GM18498 (cell line): ENCODE measurements around the gene PAK1.

ENCODE experiments used
- ATAC-seq: cut with Tn5 transposase; IDR thresholded peaks from one replicate; pipeline ENCODE4 v1.9.1; 2021; ENCODE audit warnings: mild to moderate bottlenecking, moderate library complexity; ENCODE audit not compliant: unreplicated experiment

PAK1 gene

GRCh38 chr11:77375107-77375506, 98.8 kb downstream of the PAK1 start:
- no peak for ATAC-seq

DNA sequence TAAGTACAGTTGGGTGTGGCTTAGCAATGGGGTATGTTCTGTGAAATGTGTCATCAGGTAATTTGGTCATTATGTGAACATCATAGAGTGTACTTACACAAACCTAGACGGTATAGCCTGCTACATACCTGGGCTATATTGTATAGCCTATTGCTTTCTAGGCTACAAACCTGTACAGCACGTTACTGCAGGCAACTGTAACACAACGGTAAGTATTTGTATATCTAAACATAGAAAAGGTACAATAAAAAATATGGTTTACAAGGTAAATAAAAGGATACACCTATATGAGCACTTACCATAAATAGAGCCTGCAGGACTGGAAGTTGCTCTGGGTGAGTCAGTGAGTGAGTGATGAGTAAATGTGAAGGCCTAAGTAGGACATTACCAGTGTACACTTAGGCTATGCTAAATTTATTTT, 99.3 kb downstream of the PAK1 start:
- ATAC-seq = no peak

DNA sequence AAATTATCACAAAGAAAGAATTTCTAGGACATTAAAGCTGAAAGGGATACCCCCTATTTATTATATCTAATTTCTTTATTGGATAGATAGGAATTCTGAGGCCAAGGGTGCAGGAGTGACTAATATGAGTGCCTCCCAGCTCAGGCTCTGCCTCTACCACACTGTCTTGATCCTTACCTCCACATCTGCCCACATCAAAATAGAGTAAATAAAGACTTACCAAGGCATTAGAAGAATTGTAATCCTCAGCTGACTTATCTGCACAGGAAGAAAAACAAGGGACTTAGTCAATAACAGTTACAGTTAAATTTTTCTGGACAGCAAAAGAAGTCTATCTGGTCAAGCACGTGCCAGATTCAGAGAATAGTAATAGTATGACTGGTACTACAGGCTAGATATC, 99.8 kb downstream of the PAK1 start:
- no peak for ATAC-seq

DNA sequence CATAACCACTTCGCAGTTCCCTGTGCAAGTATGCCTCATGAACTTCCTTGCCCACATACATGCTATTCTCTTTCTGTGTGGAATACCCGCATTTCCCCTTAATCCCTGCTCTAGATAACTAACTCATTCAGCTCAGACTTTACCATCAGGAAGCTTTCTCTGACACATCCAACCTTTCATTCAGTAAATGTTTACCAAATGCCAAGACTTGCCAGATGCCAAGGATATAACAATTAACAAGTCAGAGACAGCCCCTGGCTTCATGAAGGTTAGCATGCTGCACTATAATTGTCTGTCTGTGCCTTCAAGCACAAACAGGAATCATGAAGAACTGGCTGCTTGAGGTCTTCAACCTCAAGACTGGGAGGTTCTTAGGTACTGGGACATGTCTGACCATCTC, 101.2 kb downstream of the PAK1 start:
- no peak for ATAC-seq

DNA sequence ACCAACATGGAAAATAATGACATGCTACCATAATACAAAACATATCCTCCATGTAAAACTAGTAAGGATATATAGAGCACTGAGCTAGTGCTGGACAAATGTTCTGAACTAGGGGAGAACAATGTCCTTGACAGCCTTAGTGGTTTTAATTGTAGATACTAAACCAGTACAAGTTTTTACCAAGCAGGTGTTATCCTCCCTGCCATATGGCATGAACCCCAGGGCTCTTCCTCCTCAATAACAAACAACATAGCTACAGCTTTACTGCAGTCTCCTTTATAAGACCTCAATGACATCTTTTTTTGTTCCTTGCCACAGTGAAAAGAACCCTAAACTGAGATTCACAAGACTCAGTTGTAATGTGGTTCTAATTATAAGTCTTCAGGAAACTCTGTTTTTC, 102.2 kb downstream of the PAK1 start:
- ATAC-seq = no peak

GRCh38 chr11:77370217-77370616, 103.7 kb downstream of the PAK1 start:
- ATAC-seq = no peak

DNA sequence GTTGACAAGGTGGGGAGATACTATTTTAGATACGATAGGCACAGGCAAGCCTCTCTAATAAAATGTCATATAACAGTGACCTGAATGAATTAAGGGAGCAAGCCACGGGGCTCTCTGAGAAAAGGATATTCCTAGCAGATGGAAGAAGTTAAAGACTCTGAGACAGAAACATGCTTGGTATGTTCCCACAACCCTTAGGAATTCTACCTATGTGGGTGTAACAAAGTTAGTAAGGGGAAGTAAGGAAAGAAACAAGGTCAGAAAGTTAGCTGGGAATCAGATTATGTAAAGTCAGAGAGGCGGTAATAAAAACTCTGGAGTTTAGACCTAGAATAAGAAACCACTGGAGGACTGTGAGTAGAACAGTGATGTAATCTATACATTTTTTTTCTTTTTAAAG, 112.7 kb downstream of the PAK1 start:
- ATAC-seq = no peak

DNA sequence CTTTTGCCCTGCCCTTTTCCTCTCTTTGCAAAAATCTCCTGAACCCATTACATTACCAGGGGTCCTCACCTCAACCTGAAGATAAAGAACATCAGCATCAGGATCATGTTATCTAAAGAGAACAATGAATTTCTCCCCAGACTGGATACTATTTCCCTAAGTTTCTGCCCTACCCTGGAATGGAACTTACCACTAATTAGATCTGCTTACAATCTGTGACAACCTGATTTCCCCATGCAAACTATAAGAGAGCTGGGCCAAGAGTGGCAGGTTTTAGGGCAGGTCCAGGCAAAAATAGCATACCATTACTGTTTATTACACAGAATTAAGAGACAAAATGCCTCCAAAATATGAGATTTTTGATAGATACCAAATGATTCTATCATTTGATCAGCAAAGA, 114.4 kb downstream of the PAK1 start:
- no peak for ATAC-seq

DNA sequence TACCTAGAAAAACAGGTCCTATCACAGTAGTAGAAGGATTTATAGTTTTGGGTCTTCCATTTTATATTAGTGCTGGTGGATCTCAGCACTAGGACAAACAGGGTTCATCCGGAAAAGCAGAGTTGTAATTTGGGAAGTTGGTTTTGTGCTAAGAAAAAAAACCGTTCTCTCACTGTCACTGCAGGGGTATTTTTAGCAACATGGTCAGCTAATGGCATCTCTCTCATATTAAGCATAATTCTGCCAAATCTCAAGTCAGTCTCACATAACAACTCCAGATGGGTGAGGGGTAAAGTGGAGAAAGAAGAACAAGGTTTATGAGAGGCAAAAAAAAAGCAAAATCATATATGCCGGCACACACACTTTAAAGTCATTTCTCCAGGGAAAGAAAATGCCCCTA, 120.8 kb downstream of the PAK1 start:
- no peak for ATAC-seq

DNA sequence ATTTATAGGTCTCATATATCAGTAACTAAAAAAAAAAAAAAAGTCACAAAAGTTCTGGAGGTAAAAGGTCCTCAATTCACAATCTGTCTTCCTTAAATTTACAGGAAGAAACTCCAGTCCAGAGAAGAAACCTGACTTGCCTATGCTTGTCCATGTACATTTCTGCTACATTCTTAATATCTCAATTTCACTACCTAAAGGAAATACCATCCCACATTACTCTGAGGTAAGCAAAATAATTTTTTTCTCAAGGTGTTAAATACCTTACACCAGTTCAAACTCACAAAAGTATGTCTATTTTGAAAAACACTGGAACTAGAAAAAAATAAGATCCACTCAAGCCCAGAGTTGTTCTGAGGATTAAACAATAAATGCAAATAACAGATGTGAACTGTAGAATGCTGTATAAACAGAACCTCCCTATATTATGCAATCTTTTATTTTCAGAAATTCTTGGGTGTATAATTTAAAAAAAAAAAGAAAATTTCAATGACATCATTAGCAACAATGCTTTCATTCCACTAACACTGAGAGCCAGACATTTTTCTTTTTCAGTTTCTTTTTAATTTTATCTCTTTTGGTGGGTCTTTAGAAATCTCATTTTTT, 122.5 kb downstream of the PAK1 start:
- ATAC-seq = no peak

- no peak for ATAC-seq
These were observed 125.9 kb downstream of the PAK1 start for GRCh38 chr11:77347948-77348347.

DNA sequence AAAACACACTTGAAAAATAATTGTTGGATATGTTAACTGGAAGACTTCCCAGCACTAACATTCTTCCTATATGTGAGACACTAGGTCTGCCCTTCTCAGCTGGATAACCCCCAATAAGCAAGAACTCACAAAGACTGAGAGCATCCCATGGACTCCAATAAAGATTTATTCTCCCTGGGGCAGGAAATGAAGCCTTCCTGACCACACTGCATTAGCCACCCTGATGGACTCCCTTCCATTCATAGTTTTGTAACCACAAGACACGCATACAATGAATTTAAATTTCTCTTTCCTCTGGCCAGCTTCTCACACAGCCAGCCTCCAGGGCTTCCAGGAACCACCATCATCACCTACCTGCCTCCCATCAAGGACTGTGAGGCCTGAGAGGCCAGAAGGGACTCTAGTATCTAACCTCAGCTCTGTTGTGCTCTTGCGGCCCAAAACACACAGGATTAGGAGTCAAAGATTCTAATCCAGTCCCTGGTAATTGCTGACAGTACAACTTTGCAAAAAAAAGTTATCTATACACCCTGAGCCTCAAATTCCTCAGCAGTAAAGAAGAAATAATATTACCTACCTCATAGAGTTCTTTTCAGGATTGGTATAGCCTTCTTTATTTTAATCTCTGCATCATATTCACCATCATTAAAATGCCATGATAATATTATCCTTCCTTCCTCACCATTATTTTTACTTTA, 126.8 kb downstream of the PAK1 start:
- ATAC-seq = no peak

DNA sequence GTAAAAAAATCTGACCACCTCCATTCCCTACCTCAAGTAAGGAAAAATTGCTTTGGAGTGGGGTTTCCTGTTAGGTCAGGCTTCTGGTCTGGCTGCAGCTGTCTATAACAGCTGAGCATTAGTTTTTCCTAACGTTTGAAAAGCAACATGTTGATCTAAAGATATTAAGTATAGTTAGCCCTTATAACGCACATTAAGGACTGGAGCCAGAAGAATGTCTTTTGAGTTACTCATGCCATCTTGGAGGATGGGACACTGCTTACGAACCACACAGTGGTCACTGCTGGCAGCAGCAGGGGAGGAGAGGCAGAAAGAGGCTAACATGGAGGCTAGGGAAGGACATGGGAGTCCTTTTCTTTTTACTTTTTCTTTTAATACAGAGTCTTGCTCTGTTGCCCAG, 128.3 kb downstream of the PAK1 start:
- no peak for ATAC-seq

DNA sequence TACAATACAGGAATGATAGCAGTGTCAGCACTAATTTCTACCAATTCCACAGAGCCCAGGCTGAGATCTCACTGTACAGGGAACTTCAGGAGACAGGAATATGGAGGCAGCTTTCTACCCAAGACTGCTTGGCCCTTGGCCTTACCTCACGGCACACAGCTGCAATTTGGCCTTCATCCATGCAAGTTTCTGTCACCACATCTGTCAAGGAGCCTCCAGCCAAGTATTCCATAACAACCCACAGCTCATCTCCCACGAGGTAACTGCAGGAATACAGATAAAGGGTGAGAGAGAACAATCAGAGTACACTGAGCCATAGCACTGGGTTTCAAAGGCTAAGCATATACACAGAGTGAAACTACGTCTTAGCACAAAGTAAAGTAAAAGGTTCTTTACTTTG, 133.4 kb downstream of the PAK1 start:
- ATAC-seq = no peak

GRCh38 chr11:77332259-77332658, 141.6 kb downstream of the PAK1 start:
- ATAC-seq = no peak

DNA sequence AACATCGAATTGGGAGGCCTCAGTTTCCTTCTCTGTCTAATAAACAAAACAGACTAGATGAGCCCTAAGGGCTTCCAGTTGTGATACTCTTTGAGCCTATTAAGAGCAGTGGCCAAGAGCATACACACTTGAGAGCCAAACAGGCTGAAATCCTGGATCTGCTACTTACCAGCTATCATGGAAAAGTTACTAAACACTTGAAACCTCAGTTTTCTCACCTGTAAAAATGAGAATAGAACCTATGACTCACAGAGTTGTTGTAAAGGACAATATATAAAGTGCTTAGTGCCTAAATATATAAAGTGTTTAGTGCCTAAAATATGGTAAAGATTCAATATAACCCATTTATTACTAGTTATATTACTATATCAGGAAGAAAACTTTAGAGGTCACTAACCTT, 148.7 kb downstream of the PAK1 start:
- no peak for ATAC-seq

DNA sequence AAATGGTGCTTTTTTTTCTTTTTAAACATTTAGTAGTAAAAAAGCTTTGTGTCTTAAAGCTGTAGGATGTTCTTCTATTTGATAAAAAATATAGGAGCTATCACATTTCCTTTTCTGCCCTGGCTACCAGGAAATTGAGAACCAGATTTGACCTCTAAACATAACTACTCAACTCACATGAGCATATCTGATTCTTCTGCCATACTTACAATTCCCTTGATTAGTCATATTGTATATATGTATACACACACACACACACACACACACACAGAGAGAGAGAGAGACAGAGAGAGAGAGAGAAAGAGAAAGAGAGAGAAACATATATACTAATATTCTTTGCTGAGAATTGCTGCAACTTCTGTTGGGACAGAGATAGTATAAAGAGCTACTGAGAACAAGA, 149.4 kb downstream of the PAK1 start:
- no peak for ATAC-seq

DNA sequence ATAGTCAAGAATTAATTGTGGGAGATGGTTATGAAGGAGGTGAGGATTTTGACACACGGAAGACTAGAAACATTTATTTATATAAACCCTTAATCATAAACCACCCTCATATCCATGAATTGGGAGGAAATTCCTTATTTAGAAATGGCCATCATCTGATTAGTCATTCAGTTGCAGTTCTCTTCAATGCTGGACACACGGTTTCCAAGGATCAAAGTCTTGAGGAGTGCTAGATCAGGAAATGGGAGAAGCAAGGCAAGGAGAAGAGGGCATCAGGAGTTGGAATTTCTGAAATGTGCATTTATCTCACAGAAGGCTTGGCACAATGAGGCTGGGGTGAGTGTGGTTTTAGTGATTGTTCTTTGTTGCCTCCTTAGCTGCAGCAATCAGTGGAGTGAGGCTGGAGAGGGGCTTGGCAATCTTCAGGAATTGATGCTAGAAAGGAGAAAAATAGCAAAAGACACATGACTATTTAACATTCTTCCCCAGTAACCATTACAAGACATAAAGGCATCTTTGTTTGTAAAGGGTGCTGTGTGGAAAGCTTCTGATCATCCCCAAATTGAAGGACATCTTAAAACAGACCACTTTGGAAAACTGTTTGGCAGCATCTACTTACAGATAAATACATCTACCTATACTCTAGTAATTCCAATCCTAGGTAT, 150.8 kb downstream of the PAK1 start:
- no peak for ATAC-seq

GRCh38 chr11:77322506-77322905, 151.4 kb downstream of the PAK1 start:
- ATAC-seq = no peak

DNA sequence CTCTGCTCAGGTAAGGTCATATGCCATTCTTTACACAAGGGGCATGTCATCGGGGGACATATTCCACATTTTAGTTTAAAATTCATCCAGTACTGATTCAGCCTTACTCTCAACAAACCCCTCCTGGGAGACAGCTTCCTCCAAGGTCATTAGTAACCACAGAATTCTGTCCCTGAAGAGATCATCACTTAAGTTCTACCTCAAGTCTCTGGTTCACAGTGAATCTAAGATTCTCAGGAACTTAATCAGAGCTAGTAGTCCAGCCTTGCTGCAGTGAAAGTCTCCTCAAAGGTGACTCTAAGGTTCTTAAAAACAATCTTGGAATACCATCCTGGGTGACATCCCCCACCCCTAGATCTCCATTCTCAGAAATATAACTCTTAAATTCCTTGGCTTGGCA, 153.5 kb downstream of the PAK1 start:
- no peak for ATAC-seq

DNA sequence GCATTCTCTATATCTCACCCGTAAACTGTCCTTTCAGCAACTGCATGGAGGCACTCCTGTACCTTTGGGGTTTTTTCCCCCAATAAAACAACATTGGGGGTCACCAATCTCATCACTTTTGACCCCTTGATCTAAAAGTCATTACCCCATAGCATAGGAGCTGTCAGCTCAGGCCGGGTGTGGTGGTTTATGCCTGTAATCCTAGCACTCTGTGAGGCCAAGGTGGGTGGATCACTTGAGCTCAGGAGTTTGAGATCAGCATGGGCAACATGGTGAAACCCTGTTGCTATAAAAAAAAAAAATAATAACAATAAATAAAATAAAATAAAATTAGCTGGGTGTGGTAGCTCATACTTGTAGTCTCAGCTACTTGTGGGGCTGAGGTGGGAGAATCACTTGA, 155.3 kb downstream of the PAK1 start:
- ATAC-seq = no peak

- no peak for ATAC-seq
These were observed 157.1 kb downstream of the PAK1 start for GRCh38 chr11:77316733-77317342.
